OCI-LY3 (cell line): ENCODE data around the gene KIAA1671.

Experiments
- CTCF ChIP-seq: fragments of 200-600, 300-600 bp; sonication (generic); IDR thresholded peaks from 2 replicates; pipeline ENCODE4 v1.5.1; 2014; ENCODE audit warnings: antibody characterized with exemption, low read length, low read depth
- EZH2phosphoT487 ChIP-seq: fragments of 200-600 bp; shearing (Covaris generic); IDR thresholded peaks from 2 replicates; pipeline ENCODE4 v1.6.1; 2018; ENCODE audit warnings: antibody characterized with exemption, mixed run types, low read depth

DNA sequence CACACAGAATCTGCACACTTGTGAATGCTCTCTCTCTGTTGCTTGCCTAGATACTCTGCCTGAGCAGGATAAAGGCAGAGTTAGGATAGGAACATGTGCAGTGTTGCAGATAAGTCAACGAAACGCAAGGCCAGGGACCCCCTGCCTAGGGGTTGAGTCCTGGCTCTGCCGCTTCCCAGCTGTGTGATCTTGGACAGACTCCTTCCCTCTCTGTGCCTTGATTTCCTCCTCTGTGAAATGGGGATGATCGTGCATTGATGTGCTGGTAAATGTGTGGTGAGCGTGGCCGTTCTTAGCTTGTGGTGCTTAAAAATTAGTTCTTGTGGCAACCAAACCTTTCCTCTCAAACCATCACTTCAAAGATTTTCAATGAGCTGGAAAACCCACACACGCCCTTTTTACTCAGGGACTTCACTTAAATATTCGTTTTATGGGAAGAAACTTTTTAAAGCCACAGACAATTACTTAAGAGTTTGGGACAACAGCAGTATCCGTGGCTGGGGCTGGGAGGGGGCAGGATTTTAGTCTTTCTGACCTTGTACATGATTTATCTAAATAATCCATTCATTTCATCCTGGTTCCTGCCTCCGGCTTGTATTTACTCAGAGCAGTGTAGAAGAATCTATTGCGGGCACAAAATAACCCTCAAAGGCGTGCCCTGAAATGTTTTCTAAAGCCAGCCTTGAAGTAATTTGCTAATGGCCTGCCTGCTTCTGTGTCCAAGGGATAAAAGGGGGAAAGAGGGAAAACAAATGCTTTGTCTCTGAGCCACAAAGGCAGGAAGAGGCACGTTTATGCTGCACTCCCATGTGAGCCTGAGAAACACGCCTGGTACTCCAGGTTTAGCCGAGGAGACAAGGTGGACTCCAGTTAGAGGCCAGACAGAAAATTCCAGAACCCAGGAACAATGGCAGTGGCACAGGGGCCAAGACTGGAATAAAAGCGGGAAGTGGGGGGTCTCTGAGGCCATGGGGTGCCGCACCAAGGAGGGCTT is 162.2 kb downstream of the KIAA1671 start:
- TF ChIP-seq CTCF (no peak), EZH2phosphoT487 (no peak)
